D341Med (cell line): ENCODE measurements around the gene COL17A1.
A peak's percentile ranks its signal among the peaks of the same experiment; 100 is the strongest.

Source experiments
- DNase-seq: peaks from one replicate; pipeline ENCODE4 v3.0.0; 2012; ENCODE audit warnings: low spot score

Gene COL17A1

DNA sequence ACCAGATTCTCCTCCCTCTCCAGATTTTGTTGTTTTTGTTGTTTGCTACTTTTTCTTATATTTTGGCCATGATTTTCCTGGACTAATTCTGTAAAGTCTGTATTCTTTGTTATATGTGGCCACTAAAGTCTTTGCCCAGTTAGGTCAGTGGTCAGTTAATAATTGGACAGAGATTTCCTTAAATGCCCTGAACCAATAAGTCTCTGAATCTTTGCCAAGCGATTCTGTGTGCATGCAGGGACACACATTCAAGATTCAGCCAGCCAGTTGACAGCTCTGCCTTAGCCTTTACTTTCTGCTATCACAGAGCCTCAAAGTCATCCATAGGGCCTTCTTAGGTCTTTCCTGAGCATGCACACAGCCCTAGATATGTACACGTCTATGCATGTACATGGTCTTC lies 11.0 kb upstream of the COL17A1 start:
- no peak for DNase-seq

DNA sequence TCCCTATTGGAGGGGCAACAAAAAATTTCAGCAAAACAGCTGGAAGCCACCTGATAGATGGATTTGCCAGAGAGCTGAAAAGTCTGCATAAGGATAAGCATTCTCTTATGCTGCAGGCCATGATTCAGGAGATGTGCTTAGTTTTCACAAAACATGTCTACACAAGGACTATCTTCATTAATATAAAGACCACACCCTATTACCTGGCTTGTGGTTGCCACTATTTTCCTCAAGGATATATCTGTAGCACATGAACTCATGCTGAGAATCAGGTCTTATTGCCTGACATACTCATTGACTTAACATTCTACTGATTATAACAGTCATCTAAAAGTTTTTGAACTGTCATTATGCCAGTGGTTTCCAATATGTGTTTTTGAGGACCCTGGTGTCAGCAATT lies 7.1 kb upstream of the COL17A1 start:
- DNase-seq, result no peak

DNA sequence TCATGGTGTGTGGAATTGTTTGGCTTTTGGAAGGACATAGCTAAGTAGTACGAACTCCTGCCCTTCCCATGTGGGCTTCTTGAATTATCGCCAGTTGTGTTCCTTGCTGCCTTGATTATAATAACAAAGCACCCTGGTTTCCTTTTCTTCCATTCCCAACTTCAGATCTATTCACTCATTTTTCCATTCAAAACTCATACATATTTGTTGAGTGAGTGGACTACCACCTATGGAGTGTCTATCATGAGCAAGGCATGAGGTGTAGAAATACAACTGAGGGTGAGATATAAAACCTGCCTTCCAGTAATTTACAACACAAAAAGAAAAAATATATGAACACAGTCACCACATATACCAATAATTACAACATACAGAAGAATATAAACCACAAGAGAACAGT lies 4.9 kb upstream of the COL17A1 start:
- DNase-seq, result no peak

DNA sequence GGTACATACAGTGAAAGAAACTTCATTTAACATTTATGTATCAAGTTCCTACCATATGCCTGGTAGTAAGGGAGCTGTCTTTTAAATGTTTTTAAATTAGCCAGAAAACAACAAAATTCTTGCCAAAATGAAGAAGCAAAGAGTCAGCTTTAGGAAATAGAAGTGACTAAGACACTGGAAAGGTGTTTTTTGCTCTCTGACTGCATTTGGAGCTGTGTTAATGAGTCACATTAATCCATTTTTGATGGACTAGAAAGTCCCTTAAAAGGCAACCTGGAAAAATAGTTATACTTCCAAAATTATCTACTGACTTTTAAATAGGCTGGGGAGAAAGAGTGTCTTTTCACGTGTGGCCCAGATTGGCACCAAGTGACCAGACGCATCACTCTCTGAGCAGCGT lies 3.9 kb upstream of the COL17A1 start:
- no peak for DNase-seq

DNA sequence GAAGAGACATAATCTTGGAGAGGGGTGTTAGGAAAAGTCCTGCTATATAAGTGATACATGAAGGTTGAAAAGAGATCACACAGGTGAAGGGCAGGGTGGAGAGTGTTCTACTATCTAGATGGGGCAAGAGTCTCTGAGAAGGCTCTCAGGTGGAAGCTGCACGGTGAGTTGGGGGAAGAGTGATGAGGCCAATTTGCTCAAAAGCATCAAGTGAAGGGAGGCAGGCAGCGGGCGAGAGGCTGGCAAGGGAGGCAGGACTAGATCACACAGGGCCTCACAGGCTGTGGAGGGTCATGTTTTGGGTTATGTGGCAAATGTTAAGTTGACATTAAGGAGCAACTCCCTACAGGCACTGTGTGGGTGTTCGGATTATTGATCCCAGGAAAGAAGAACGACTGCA lies 2.6 kb upstream of the COL17A1 start:
- no peak for DNase-seq

DNA sequence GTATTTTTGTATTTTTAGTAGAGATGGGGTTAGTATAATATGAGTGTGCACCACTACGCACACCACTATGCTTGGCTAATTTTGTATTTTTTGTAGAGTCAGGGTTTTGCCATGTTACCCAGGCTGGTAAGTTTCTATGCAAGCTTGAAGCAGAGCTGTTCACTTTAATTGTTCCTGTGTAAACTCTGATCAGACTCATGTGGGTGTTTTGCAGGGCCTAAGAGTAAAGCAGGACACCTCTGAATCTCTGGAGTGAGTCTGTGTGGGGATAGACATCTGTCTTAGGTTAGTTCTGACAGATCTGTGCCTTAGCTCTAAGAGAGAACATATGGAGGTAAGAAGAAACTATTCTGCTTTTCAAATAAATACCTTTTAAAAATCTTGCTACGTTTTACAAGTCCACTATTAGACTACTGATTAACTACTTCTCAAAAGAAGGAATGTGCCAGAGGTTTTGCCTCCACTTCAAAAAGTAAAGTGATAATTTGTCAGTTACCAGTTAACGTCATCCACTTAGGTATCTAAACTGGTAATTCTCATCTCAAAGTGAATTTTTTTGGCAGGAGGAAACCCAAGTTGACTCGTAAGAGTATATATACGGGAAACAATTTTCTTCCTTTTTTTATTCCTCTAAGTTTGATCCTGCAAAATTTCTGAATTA lies 1.1 kb downstream of the COL17A1 start:
- no peak for DNase-seq

DNA sequence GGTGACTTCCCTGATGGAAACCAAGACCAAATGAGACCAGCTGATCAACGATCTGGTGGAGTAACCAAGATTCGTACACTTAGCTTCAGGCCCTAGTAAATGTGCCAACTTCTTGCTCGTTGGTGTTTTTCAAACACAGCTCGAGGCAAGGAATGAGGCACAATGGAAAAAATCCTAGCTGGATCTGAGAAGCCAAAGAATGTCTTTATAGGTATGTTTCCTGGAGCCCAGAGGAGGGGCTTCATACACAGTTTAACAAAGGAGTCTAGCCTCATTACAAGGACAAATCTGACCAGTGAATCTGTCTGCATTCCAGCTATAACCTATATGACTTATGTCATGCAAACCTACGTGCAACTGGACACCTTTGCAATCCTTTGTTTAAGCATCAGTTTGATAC lies 3.7 kb downstream of the COL17A1 start:
- DNase-seq, result no peak

DNA sequence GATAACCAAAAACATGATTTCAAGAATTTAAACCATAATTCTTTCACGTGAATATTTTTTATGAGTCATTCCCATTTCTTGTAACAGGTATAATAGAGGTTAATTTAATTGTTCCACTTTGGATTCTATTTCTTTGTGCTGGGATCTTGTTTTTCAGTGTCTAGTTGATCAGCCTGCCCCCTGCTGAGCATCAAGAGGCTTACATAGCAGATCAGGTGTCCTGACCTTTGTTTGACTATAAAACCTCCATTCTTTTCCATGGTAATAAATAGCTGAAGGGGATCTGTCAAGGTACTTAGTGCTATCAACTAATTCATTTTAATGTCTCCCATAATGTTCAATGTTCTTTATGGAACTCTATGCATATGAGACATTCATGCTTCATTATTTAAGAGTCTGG lies 4.9 kb downstream of the COL17A1 start:
- DNase-seq, result peak; percentile 38

DNA sequence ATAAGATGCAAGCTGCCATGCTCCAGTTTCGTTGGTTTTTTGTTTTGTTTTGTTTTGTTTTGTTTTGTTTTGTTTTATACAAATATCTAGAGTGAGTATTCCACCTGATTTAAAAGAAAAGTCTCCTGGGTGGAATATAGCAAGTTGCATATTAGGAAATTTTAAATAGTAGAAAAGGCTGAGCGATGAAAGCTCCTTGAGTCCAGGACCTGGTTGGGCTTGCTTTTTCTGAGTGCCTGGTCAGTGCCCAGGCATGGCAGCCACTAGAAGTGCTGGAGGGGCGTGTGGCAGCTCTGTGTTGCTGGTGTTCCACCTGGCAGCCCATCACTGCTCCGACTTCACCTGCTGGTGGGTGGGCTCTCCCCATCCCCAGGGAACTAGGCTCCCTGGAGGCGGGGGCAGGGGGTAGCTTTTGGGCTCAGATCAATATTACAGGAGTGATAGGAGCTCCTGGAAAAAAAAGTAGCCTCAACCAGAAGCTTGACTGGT lies 8.0 kb downstream of the COL17A1 start:
- DNase-seq, result no peak

DNA sequence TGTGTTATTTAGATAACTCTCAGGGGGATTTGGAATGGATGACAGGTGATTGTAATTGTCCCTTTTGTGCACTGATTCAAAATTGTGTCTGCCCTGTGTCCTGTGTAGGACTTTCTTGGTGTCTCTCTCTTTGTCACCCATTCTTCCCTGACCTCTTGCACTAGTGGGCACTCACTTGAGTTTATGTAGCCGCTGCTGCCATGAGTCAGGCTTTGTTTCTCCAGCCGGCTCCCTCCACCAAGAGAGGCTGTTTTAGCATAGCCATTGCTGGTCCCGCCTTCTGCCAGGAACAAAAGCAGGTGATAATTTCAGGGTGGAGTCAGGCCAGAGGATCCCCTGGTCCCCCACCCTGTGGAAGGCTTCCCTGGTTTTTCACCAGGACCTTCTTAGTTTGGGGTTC lies 8.4 kb downstream of the COL17A1 start:
- no peak for DNase-seq

DNA sequence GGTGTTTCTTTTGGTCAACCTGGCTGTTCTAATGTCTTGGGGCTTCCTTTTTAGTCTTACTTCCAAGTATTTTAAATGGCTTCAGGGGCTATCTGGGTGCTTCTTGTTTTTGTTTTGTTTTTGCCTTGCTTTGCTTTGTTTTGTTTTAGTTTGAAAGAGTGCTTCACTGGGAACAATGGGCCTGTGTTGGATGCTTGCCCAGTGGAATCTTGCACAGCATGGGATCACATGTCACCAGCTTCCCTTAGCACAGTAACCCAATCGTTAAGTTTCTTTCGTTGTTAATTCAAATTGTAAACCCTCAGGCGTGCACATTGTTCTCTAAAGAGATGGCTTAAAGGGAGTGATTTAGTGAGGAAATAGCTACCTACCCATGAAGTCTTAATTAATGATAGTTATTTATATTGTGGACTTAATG lies 8.9 kb downstream of the COL17A1 start:
- DNase-seq, result no peak

DNA sequence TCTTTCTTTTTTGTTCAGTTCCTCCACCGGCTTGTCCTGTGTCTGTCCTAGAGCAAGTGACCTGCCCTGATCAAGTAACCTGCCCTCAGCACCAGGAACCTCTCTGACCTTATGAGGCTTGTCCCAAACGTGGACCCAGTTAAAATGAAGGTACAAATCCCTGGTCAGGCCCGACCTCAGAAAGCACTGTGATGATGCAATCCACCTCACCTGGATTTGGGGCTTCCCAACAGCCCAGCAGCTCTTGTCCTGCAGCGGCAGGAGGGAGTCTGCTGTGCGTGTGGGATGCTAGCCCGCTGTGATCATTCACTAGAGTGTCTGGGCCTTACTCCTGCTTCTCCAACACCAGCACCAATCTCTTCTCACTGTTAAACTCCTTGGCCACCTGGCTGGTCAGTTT lies 11.2 kb downstream of the COL17A1 start:
- no peak for DNase-seq

DNA sequence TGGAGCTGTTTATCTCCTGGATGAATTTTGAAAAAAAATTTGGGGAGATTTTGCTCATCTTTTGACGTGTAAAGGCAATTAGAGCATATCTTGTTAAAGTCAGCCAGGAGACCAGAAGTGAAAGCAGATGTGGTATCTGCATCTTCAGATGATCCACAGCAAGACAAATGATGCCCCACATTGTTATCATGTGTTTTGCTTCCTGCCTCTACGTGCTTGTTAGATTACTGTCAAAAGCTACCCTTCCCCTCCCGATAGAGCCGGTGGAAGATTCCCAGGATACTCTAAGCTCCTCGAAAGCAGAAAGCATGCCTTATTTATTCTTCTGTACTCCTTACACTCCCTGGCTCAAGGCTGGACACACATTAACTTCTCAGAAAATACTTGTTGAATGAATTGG lies 12.9 kb downstream of the COL17A1 start:
- DNase-seq, result no peak

DNA sequence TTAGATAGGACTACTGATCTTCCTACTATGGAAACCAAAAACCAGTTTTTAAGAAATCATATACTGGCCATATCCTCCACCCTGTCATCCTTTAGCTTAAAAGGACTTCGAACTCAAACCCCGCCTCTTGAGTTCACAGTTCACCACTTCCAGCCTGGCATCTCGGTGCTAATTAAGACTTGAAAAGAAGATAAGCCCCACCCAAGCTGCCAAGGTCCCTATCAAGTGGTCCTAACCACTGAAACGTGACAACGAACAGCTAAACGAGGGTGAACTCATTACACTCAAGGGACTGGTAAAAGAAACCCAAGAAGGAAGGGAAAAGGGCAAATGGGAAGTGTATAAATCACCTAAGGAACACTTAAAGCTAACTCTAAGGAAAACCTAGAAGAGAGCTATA lies 16.1 kb downstream of the COL17A1 start:
- DNase-seq, result no peak

DNA sequence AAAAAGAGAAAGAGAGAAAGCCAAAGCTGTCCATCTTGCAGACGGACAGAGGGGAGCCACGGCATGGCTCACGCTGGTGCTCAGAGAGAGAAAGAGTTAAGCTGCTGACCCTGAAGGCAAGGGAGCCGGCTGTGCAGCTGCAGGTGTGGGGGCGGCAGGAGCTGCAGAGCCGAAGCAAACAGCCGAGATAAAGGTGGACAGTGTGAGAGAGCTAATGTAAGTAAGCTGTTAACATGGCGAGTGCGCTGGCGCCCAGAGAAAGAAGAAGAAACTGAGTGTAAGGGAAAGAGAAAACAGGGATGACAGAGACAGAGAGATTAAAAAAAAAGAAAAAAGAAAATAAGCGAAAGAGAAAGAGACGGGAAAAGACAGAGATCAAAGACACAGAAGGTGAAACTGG lies 18.2 kb downstream of the COL17A1 start:
- DNase-seq, result no peak

DNA sequence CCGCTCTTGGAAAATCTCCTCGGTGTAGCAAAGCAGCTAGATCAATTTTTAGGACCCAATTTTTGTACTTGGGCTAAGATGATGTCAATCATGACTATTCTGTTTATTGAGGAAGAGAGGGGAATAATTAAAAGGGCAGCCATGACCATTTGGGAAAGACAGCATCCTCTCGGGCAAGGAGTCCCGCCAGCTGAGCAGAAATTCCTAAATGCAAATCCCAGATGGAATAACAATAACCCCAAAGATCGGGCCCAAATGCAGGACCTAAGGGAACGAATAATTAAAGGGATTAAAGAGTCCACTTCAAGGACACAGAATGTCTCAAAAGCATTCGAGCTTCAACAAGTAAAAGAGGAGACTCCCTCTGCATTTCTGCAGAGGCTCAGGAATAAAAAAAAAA lies 18.7 kb downstream of the COL17A1 start:
- no peak for DNase-seq

DNA sequence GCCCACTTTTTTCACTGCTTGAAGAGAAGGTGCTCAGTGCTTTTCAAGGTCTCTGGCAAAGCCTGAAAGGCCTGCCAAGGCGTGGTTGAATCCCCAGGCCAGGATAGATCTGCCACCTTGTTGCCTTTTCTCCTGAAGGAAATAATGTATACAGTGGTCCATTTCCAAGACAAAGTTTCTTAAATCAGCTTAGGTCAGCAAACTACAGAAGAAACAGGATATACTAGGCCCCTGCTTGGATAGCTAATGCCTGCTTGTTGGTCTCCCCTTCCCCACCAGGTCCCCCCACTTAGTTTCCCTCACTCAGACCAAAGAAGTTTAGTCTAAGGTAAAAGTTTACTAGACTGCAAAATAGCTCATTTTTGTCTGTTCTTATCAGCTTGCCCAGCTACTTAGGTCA lies 19.9 kb downstream of the COL17A1 start:
- no peak for DNase-seq

DNA sequence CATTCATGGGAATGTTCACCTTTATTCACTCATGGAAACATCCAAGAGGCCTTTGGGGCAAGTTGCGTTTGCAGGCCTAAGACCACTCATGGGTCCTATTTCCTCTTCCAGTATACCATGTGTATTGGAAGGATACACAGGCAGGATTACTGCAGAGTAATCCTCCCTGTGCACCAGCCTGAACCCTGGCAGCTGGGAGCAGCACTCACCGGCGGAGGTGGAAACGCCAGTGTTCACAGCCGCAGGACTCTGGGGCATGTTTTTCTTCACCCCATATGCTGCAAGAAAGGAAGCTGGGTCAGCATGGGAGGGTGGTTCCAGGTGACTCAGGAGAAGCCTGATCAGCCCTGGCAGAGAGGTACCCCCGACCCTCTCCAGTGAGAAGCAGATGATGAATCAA lies 24.5 kb downstream of the COL17A1 start:
- peak; percentile 51 for DNase-seq

DNA sequence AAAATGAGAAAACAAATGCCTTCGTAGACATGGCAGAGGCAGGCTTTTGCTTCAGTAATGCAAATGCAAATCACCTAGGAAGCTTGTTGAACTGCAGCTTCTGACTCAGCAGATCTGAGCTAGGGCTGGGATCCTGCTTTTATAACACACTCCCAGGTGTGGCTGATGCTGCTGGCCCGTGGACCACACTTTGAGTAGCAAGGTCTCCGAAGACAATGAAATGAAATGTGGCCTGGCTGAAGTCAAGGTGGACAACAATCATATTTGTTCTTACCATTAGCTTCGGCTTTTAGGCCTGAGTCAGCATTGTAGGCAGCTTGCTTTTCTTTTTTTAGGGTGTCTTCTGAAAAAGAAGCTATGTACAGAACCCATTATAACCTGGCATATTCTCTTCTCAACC lies 26.3 kb downstream of the COL17A1 start:
- no peak for DNase-seq

DNA sequence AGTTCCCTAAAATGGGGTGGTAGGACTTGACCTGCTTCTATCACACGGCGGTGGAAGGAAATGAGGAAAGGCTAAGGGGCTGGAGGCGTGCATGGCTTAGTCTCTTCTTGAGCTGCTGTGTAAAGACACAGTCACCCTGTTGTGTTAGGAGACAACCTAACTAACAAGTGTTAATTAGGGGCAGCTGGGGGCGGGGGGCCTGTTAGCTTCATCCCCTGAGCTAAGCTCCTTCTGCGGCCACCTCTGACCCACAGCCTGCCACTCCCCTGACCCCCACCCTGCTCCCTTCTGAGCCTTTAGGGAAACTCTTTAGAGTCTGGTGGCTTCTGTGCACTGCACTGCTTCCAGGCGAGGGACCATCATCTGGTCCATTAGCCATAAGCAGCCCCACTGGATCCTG lies 28.0 kb downstream of the COL17A1 start:
- no peak for DNase-seq

DNA sequence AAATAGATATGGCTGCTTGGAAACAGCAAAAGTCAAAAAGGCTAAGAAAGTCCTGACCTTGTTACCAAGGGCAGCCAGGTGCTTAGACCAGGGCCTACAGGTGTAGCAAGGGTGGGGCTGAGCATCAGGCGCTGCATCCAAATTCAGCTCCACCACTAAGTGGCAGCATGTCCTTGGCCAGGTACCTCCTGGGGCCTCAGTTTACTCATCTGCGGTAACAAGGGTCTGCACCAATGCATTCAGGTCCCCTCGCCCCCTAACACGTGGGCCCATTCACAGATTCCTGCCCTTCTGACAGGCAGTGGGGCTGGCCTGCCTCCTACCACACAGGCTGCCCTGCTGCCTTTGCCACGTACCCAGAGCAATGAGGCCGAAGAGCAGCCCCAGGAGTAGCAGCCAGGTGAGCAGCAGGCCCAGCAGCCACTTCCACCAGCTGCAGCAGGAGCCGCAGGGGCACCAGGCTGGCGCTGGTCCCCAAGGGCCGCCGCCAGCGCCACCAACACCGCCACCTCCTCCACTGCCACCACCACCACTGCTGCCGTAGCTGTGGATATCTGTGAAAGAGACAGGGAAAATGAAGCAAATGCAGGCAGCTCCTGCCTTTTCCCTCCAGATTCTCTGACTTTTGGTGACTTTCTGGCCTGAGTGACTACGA lies 28.9 kb downstream of the COL17A1 start:
- no peak for DNase-seq

DNA sequence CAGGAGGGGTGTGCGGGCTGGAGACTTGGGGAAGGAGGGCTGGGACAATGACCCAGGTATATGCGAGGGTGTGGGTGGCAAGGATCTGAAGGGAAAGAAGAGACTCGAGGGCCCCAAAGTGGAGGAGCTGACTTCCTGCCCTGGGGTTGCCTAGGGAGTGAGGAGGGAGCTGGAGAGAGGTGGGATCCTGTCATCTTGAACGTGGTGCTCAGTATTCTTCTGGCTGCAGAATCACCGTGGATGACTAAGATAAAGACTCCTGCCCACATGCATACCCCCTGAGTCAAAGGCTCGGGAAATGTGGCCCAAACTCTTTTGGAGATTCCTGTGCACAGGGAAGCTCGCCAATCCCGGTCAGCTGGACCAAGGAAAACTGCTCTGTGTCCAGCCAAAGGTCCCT lies 31.2 kb downstream of the COL17A1 start:
- no peak for DNase-seq

DNA sequence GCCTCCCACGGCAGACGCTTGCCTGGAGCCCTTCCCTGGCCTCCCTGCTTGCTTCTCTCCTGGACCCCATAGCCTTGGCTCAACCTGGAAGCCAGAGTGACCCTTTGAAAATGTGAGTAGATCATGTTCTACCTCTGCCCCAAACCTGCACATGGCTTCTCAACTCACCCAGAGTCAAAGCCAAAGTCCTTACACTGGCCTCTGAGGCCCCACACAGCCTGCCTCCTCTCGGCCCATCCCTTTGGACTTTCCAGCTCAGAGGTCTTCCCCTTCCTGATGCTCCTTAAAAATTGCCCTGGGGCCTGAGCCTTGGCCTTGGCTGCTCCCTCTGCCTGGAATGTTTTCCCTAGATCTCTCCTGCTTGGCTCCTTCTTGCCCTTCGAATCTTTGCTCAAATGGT lies 32.5 kb downstream of the COL17A1 start:
- no peak for DNase-seq

DNA sequence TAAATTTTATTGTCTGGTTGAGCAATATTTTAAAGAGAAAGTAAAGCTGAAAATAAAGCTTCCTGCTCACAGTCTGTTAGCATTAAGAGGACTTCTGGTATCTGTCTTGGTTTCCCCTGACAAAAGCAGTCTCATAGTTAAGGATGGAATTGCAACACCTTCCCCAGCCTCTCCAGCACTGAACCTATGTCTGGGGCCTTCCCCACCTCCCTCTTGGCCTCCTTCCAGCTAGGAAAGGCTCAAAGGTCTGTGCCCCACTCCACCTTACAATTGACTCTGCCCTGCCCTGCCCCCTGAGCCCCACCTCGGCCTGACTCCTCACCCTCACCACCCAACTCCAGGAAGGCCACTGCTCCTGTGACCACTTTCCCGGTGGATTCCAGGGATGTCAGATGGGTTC lies 33.2 kb downstream of the COL17A1 start:
- DNase-seq, result no peak
